ENCODE measurements around the gene GJD3.

The GJD3 gene

GRCh38 chr17:40321524-40321929 is 43.0 kb downstream of the GJD3 start:
- no peak for DNase-seq

- no peak for DNase-seq
Observed at GRCh38 chr17:40320756-40321523, 43.6 kb downstream of the GJD3 start.

DNA sequence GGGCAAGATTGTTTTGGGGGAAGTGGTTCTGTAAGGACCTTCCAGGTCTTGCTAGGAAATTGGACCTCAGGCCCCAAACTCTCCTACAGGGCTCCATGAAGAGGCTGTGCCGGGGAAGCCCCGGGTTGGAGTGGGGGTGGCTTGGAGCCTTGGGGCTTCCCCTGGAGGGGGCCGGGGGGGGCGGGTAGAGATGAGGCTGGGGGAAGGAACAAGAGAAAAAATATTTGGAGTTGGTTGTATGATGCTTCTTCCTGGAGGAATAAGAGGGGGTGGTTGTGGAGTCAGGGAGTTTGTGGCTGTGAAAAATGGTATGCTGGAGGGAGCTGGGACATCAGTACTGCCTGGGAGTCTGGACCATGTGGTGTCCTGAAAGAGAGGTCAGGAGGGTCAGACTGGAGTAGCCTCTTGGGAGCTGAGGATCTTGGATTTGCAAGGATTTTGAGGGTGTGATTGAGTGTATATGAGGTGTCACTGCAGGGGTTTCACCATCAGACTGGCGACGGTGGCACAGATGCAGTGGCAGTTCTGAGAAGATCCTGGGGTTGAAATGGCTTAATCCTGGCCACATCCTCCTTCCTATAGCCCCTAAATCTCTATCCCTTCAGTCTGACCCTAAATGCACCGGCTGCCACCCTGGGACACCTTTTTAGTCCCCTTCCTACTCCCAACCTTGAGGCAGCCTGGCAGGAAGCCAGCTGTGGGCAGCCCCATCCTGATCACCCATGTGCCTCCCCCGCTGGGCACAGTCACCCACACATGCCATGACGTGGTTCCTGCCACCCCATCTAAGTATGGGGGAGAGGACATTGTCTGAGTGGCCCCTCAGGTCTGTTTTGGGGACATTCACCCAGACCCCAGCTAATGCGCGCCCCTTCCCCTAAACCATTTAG is 44.6 kb downstream of the GJD3 start:
- no peak for DNase-seq

- DNase-seq: peak in 1 of 2 experiments; percentile 3
Observed at GRCh38 chr17:40318830-40319391, 45.6 kb downstream of the GJD3 start.

DNA sequence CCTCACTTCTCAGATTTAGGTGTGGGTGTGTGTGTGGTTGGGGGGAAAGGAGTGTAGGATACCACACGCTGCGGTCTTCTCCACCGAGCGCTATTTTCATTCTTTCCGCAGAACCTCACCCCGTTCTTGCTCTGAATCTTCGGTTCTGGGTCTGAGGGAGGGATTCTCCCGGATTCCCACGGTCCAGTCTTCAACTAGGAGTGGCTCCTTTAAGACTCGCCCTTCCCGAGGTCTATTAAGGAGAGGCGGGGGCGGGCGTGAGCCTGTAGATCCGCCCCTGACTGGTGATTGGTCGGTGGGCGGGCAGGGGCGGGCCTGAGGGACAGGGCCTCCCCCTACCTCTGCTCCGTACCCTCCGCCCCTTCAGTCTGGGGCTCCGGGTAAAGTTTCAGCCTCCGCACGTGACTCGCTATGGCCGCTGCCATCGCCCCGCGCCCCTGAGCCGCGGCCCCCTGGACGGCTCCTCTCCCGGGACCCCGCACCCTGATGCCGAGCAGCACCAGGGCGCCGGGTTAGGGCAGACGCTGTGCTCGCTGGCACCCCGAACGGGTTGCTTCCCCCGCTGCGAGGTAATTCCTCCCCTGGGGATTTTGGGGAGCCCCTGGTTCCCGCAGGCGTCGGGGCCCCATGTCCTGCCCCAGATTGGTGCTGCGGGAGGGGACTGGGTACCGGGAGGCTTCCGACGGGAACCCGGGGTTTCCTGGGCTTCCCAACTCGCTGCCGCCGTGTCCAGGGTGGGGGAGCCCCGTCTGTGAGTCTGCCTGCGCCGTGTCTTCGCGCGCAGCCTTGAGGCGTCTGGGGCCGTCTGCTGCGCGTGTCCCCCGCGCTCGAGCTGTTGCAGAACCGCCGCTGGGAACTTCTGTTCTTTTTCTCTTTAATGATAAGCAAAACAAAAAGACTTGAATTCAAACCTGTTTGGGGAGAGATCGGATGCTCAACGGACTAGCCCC is 46.4 kb downstream of the GJD3 start:
- DNase-seq: peak; percentile 86 to 93

DNA sequence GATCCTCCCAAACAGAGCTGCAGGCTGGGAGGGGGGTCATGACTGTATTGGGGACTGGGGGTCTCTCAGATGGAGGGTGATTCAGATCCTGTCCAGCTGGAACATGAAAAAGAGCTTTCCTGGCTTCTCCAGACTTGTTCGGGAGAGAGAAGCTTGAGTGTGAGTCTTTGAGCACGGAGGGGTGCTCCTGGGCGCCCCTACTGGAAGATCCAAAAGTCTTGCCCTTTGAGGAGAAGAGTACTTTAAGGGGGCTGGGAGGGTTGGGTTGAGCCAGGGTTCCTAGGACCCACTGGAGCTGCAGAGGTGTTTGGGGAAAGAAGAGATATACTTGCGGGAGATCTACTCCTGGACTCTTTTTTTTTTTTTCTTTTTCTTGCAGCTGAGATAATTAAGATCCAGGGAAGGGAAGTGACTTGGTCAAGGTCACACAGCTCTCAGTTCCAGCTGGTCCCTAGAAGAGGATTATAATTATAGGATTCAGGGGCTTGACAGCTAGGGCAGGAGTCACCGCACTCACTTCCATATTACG is 47.1 kb downstream of the GJD3 start:
- DNase-seq: peak in 1 of 2 experiments; percentile 21

GRCh38 chr17:40316571-40317344 is 47.8 kb downstream of the GJD3 start:
- DNase-seq: no peak

DNA sequence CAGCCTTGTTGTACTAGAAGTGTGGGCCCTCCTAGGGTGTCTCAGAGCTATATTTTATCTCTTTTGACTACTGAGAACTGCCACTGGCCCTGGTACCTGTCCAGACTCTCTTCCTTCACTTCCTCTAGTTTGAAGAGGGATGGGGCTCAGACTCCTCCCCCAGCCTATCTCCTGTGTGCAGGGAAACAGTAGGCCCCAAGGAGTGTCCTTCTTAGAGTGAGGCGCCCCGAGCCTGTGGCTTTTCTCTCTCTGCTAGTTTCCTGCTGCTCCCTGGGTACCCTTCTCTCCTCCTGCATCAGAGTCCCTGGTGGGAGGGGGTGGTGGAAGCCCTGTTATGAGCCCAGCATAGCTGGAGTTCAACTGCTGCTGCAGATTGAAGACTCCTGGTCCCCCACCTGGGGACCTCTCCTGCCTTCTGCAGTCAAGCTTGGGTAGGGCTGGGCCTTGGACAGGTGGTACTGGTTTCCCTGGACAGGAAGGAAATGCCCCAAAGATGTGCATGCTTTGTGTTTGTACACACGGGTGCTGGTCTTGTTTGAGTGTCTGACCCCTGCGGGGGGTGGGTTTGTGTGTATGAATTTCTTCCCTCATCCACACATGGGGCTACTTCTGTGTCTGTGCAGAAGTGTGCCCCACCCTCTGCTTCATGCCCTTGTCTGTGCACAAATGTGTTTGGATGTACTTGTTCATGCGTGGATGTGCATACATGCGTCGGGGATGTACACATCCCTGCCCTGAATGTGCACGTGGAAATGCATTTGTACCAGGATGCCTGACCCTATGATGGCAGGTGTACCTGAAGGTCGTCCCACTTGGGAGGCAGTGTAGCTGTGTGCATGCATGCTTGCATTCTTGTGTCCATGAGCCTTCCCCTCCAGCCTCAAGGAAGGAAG is 48.6 kb downstream of the GJD3 start:
- no peak for DNase-seq

DNA sequence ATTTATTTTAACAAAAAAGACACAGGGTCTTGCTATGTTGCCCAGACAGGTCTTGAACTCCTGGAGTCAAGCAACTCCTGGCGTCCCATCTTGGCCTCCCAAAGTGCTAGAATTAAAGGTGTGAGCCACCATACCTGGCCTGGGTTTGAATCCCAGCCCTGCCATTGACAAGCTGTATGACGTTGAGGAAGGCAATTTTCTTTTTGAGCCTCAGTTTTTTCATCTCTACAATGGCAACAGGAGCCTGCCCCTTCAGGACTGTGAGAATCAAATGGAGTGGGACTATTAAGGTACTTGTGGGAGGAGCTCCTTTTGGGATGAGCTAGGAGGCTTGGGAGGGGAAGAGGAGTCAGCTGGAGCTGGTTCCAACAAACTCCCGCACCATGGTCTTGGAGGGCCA is 49.3 kb downstream of the GJD3 start:
- no peak for DNase-seq

- peak; percentile 31 to 86 for DNase-seq
Observed at GRCh38 chr17:40314584-40314956, 50.0 kb downstream of the GJD3 start.

- peak in 1 of 2 experiments; percentile 46 for DNase-seq
Observed at GRCh38 chr17:40313668-40314583, 50.6 kb downstream of the GJD3 start.
